ENCODE results near the gene FMNL2. TPM values are rescaled to one million over a fixed set of nuclear protein-coding genes. Genes with fewer than 3 reads are reported as not detected.

FMNL2 gene
- total RNA-seq, 1 experiment from 2014 or later, result 43.1 TPM

- Histone ChIP-seq H3K36me3 (ENCODE audit: insufficient read depth, low read length, poor library complexity, severe bottlenecking) (peaks cover 32% of the 10 kb centered on the region), H3K9me3 (ENCODE audit: low read depth, low read length, poor library complexity, severe bottlenecking) (no peaks in the 10 kb centered on the region), H3K27ac (ENCODE audit: low read depth, low read length, poor library complexity, severe bottlenecking) (no peak overlapping the region), H3K4me1 (ENCODE audit: insufficient read depth, low read length, poor library complexity, severe bottlenecking) (no peaks in the 10 kb centered on the region), H3K27me3 (replicated peaks; ENCODE audit: insufficient read depth, low read depth, low read length, poor library complexity) (no peaks in the 10 kb centered on the region), H3K4me3 (ENCODE audit: low read depth, low read length, poor library complexity, severe bottlenecking) (no peak overlapping the region)
- TF ChIP-seq, protein P1, sequence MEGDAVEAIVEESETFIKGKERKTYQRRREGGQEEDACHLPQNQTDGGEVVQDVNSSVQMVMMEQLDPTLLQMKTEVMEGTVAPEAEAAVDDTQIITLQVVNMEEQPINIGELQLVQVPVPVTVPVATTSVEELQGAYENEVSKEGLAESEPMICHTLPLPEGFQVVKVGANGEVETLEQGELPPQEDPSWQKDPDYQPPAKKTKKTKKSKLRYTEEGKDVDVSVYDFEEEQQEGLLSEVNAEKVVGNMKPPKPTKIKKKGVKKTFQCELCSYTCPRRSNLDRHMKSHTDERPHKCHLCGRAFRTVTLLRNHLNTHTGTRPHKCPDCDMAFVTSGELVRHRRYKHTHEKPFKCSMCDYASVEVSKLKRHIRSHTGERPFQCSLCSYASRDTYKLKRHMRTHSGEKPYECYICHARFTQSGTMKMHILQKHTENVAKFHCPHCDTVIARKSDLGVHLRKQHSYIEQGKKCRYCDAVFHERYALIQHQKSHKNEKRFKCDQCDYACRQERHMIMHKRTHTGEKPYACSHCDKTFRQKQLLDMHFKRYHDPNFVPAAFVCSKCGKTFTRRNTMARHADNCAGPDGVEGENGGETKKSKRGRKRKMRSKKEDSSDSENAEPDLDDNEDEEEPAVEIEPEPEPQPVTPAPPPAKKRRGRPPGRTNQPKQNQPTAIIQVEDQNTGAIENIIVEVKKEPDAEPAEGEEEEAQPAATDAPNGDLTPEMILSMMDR (conservative IDR thresholded peaks at IDR 0.05; ENCODE audit: low read depth, low read length), result no peak
- no peak for TF ChIP-seq EZH2 (IDR thresholded peaks at IDR 0.05; ENCODE audit: borderline replicate concordance, low read depth, low read length, poor library complexity, severe bottlenecking)
- no TSS peak for BruUV-seq (replicated peaks)
- intact Hi-C loops (cut with micrococcal nuclease; ENCODE audit: unreplicated experiment), result no loop called here
- ChIA-PET POLR2A (ENCODE audit: low non-redundant PET) (no interaction called here), CTCF (no interaction called here)
- DNase-seq (ENCODE audit: low spot score), result no peak
These were observed 283.2 kb downstream of the FMNL2 start for GRCh38 chr2:152618193-152618564.

- Histone ChIP-seq H3K4me1 (ENCODE audit: insufficient read depth, low read length, poor library complexity, severe bottlenecking) (no peaks in the 10 kb centered on the region), H3K27ac (ENCODE audit: low read depth, low read length, poor library complexity, severe bottlenecking) (no peak overlapping the region), H3K9me3 (ENCODE audit: low read depth, low read length, poor library complexity, severe bottlenecking) (no peaks in the 10 kb centered on the region), H3K27me3 (replicated peaks; ENCODE audit: insufficient read depth, low read depth, low read length, poor library complexity) (no peaks in the 10 kb centered on the region), H3K36me3 (ENCODE audit: insufficient read depth, low read length, poor library complexity, severe bottlenecking) (peaks cover 32% of the 10 kb centered on the region), H3K4me3 (ENCODE audit: low read depth, low read length, poor library complexity, severe bottlenecking) (no peak overlapping the region)
- TF ChIP-seq, protein P1 (conservative IDR thresholded peaks at IDR 0.05; ENCODE audit: low read depth, low read length), result no peak
- TF ChIP-seq EZH2 (IDR thresholded peaks at IDR 0.05; ENCODE audit: borderline replicate concordance, low read depth, low read length, poor library complexity, severe bottlenecking), result no peak
- intact Hi-C loops (cut with micrococcal nuclease; ENCODE audit: unreplicated experiment), result no loop called here
- ChIA-PET CTCF (no interaction called here), POLR2A (ENCODE audit: low non-redundant PET) (no interaction called here)
- BruUV-seq (replicated peaks), result no TSS peak
- DNase-seq (ENCODE audit: low spot score), result no peak
These were observed 285.2 kb downstream of the FMNL2 start for GRCh38 chr2:152620208-152620607.

- BruUV-seq (replicated peaks), result no TSS peak
- no peak overlapping the region for H3K4me3 ChIP-seq (ENCODE audit: low read depth, low read length, poor library complexity, severe bottlenecking)
- peaks cover 32% of the 10 kb centered on the region for H3K36me3 ChIP-seq (ENCODE audit: insufficient read depth, low read length, poor library complexity, severe bottlenecking)
- no peaks in the 10 kb centered on the region for H3K27me3 ChIP-seq (replicated peaks; ENCODE audit: insufficient read depth, low read depth, low read length, poor library complexity)
- POLR2A ChIA-PET (ENCODE audit: low non-redundant PET), result no interaction called here
- CTCF ChIA-PET, result no interaction called here
- H3K9me3 ChIP-seq (ENCODE audit: low read depth, low read length, poor library complexity, severe bottlenecking), result no peaks in the 10 kb centered on the region
- no peak for TF ChIP-seq EZH2 (IDR thresholded peaks at IDR 0.05; ENCODE audit: borderline replicate concordance, low read depth, low read length, poor library complexity, severe bottlenecking)
- TF ChIP-seq, protein P1 (conservative IDR thresholded peaks at IDR 0.05; ENCODE audit: low read depth, low read length), result no peak
- no peak overlapping the region for H3K27ac ChIP-seq (ENCODE audit: low read depth, low read length, poor library complexity, severe bottlenecking)
- intact Hi-C loops (cut with micrococcal nuclease; ENCODE audit: unreplicated experiment), result no loop called here
- no peak for DNase-seq (ENCODE audit: low spot score)
- no peaks in the 10 kb centered on the region for H3K4me1 ChIP-seq (ENCODE audit: insufficient read depth, low read length, poor library complexity, severe bottlenecking)
These were observed 286.0 kb downstream of the FMNL2 start for GRCh38 chr2:152620985-152621384.

Measured in A673 (cell line).